HCT116 (cell line): ENCODE data around the gene C9.

Experiments used
- CTCF ChIP-seq, 3 experiments: fragments of 200-600 bp in 1 of 3; sonication (generic) in 1 of 3; IDR thresholded peaks in 2 of 3; conservative IDR thresholded peaks in 1 of 3; 2 replicates each; pipeline ENCODE4 v1.5.1; 2012 to 2017; ENCODE audit warnings: low read depth in 2 of 3, low read length in 2 of 3, antibody characterized with exemption in 1 of 3, borderline replicate concordance in 1 of 3, control low read depth in 1 of 3, mild to moderate bottlenecking in 1 of 3, mixed read lengths in 1 of 3, mixed run types in 1 of 3, moderate library complexity in 1 of 3; ENCODE audit not compliant: insufficient read depth in 1 of 3
- EZH2 ChIP-seq: fragments of 200-600 bp; sonication (generic); IDR thresholded peaks from 2 replicates; pipeline ENCODE4 v1.6.1; 2017; ENCODE audit warnings: antibody characterized with exemption, mixed run types
- FOSL1 ChIP-seq: IDR thresholded peaks from 2 replicates; pipeline ENCODE4 v1.6.1; 2012; ENCODE audit warnings: low read depth
- MAX ChIP-seq: IDR thresholded peaks from 2 replicates; pipeline ENCODE4 v1.6.1; 2012
- POLR2A ChIP-seq: IDR thresholded peaks from 2 replicates; pipeline ENCODE4 v1.7.0; 2011; ENCODE audit warnings: borderline replicate concordance; ENCODE audit not compliant: insufficient read depth, insufficient read length; ENCODE audit errors: extremely low read depth
- POLR2AphosphoS5 ChIP-seq: IDR thresholded peaks from 2 replicates; pipeline ENCODE4 v1.6.1; 2011; ENCODE audit warnings: mild to moderate bottlenecking, low read depth, low read length, moderate library complexity
- REST ChIP-seq: IDR thresholded peaks from 2 replicates; pipeline ENCODE4 v1.6.1; 2012; ENCODE audit warnings: low read depth

- TF ChIP-seq POLR2AphosphoS5 = no peak
- no peak for TF ChIP-seq CTCF (IDR thresholded peaks at IDR 0.05 in 2 of 3, conservative IDR thresholded peaks at IDR 0.05 in 1 of 3; ENCODE audit: borderline replicate concordance in 1 of 3, insufficient read depth in 1 of 3, low read depth in 2 of 3, low read length in 2 of 3)
- no peak for TF ChIP-seq MAX
- TF ChIP-seq POLR2A = no peak
- no peak for TF ChIP-seq EZH2
- no peak for TF ChIP-seq REST
- no peak for TF ChIP-seq FOSL1
These were observed 69.6 kb downstream of the C9 start for GRCh38 chr5:39294736-39295135.
